GM12801 (cell line): ENCODE data around the gene RGS5.

Experiments used
- TF ChIP-seq, protein P1 (sequence below): IDR thresholded peaks from one replicate; pipeline ENCODE4 v1.5.1; 2011; ENCODE audit warnings: control low read depth; ENCODE audit not compliant: insufficient read length; ENCODE audit errors: extremely low read depth

Gene RGS5

DNA sequence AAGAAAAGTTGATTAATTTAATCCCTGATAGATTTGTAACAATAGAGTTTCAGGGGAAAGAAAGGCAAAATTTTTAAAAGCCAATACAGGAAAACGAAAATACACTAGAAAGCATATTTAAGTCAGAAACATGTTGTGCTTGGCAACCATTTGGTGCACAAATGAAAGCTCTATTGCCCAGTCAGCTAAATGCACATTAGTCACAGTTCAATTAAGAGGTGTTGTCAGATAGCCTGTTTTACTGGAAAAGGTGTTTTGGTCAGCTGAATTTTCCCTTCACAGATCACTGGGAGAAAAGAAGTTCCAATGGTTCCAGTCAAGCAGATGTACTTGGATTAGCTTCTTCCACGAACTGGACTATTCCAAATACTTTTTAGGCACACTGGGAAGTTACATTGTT is 108.1 kb downstream of the RGS5 start:
- TF ChIP-seq, protein P1, sequence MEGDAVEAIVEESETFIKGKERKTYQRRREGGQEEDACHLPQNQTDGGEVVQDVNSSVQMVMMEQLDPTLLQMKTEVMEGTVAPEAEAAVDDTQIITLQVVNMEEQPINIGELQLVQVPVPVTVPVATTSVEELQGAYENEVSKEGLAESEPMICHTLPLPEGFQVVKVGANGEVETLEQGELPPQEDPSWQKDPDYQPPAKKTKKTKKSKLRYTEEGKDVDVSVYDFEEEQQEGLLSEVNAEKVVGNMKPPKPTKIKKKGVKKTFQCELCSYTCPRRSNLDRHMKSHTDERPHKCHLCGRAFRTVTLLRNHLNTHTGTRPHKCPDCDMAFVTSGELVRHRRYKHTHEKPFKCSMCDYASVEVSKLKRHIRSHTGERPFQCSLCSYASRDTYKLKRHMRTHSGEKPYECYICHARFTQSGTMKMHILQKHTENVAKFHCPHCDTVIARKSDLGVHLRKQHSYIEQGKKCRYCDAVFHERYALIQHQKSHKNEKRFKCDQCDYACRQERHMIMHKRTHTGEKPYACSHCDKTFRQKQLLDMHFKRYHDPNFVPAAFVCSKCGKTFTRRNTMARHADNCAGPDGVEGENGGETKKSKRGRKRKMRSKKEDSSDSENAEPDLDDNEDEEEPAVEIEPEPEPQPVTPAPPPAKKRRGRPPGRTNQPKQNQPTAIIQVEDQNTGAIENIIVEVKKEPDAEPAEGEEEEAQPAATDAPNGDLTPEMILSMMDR = no peak

DNA sequence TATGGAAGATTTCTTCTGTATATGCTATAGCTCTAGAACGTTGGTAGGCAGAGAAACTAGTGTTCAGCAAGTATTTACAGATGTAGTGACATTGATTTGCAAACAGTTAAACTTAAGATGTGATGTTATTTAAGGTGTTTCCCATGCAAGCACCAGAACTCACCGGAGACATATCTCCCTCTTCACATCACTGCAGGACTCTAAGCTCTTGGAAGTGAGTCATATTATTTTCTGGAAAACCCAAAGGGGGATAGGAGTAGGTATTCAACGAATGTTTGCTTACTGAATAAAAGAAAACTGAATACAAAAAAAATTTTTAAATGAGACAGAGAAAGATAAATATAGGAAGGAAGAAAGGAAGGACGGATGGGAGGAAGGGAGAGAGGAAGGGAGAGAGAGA is 108.5 kb downstream of the RGS5 start:
- TF ChIP-seq, protein P1 = no peak

DNA sequence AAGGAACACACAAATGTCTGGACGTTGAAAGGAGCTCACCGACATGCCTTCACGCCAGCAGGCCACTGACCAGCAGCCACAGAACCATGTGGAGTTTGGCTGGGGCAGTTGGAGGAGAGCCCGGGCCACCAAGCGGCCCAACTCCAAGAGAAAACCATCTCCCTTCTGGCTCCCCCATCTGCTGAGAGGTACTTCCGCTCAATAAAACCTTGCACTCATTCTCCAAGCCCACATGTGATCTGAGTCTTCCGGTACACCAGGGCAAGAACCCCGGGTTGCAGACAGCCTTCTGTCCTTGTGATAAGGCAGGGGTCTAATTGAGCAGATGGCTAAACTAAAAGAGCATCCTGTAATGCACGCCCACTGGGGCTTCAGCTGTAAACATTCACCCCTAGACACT is 109.1 kb downstream of the RGS5 start:
- TF ChIP-seq, protein P1 = no peak

DNA sequence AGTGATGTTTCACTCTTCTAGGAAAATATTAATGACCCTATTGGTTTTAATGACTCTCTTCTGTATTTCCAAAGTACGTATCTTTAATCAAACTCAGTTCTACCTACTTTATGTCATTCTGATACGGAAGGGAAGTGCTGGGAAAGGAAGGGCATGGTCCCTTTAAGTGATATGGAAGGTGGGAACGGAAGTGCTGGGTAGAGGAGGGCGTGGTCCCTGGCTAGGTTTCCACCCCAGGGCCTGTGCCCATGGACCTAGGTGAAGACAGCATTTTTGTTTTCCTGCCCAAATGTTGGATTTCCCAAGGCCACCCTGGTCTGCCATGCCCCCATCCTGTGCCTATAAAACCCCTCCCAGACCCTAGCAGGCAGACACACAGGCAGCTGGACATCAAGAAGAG is 109.5 kb downstream of the RGS5 start:
- TF ChIP-seq, protein P1 = no peak
